ENCODE measurements around the gene CRY2. TPM values are rescaled to one million over a fixed set of nuclear protein-coding genes. Genes with fewer than 3 reads are reported as not detected.

CRY2 gene
- total RNA-seq, 2 experiments from 2014 or later = 248 TPM

DNA sequence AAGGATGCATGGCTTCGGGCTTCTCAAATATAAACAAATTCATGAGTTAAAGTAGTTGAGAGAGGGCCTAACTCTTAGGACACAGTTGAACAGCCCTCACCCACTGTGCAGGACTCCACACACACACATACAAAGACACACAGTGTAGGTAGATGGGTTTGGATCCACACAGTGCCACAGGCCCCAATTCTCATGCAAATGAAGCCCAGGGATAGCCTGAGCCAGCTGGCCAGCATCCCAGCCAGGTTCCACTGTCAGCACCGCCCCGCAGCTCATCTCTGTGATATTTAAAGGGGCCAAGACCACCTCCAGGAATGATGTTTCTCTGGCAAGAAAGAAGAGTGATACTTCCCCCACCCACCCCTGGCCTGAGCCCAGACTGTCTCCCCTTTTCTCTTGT is 30.7 kb upstream of the CRY2 start:
- CTCF ChIA-PET = no interaction called here
- no peak overlapping the region for H3K4me3 ChIP-seq (ENCODE audit: low read length)
- Mint-ChIP-seq H3K27me3 (no peaks in the 10 kb centered on the region), H3K9me3 (no peaks in the 10 kb centered on the region), H3K4me1 (ENCODE audit: low read depth) (no peaks in the 10 kb centered on the region), H3K4me3 (no peak overlapping the region), H3K27ac (no peak overlapping the region), H3K36me3 (ENCODE audit: low read depth) (peaks cover 13% of the 10 kb centered on the region)
- H3K27me3 ChIP-seq (ENCODE audit: control insufficient read depth in 1 of 2, insufficient read depth in 2 of 2, low read length in 2 of 2) = no peaks in the 10 kb centered on the region
- POLR2A ChIA-PET = no interaction called here
- DNase-seq (peak in 1 of 14 experiments; percentile 5), ATAC-seq (ENCODE audit: poor library complexity) (no peak)
- H3K36me3 ChIP-seq (ENCODE audit: insufficient read depth, low read length) = peaks cover 9% of the 10 kb centered on the region
- H3K27ac ChIP-seq (ENCODE audit: low read depth in 1 of 2, low read length in 2 of 2) = no peak overlapping the region
- no peaks in the 10 kb centered on the region for H3K9me3 ChIP-seq (ENCODE audit: control insufficient read depth in 1 of 2, insufficient read depth in 1 of 2, low read length in 2 of 2)
- intact Hi-C loops (cut with DNase I, micrococcal nuclease) = no loop called here
- no peaks in the 10 kb centered on the region for H3K4me1 ChIP-seq (ENCODE audit: insufficient read depth, low read length)
- TF ChIP-seq, protein P1, sequence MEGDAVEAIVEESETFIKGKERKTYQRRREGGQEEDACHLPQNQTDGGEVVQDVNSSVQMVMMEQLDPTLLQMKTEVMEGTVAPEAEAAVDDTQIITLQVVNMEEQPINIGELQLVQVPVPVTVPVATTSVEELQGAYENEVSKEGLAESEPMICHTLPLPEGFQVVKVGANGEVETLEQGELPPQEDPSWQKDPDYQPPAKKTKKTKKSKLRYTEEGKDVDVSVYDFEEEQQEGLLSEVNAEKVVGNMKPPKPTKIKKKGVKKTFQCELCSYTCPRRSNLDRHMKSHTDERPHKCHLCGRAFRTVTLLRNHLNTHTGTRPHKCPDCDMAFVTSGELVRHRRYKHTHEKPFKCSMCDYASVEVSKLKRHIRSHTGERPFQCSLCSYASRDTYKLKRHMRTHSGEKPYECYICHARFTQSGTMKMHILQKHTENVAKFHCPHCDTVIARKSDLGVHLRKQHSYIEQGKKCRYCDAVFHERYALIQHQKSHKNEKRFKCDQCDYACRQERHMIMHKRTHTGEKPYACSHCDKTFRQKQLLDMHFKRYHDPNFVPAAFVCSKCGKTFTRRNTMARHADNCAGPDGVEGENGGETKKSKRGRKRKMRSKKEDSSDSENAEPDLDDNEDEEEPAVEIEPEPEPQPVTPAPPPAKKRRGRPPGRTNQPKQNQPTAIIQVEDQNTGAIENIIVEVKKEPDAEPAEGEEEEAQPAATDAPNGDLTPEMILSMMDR (IDR thresholded peaks at IDR 0.05) = no peak

DNA sequence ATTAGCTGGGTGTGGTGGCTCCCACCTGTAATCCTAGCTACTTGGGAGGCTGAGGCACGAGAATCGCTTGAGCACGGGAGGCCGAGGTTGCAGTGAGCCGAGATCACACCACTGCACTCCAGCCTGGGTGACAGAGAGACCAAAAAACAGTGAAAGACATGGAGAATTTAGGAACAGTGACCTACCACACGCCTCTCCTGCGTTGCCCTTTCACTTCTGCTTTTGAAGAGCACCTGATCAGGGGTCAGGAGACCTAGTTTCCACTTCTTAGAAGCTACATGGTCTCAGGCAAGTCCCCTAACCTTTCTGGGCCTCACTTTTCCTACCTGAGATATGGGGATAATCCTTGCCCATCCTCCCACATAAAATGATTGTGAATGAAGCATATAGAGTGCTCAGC is 30.1 kb upstream of the CRY2 start:
- peak in 1 of 14 experiments; percentile 4 for DNase-seq
- ChIA-PET CTCF (no interaction called here), POLR2A (interaction anchor here (0.9 kb wide), 1 partner anchor 148 kb away, joined by 3 read pairs; no protein-coding TSS in a partner anchor)

GRCh38 chr11:45818961-45819605 is 28.2 kb upstream of the CRY2 start:
- no peaks in the 10 kb centered on the region for H3K27me3 ChIP-seq (ENCODE audit: control insufficient read depth in 1 of 2, insufficient read depth in 2 of 2, low read length in 2 of 2)
- TF ChIP-seq, protein P1 (IDR thresholded peaks at IDR 0.05) = no peak
- H3K27ac Mint-ChIP-seq = no peak overlapping the region
- ChIA-PET CTCF (interaction anchor here (0.8 kb wide), 1 partner anchor 48 kb away, joined by 3 read pairs; no protein-coding TSS in a partner anchor), POLR2A (interaction anchor here (1.2 kb wide), 1 partner anchor 14 kb away, joined by 5 read pairs; the partner anchor contains the start of gene SLC35C1)
- no peaks in the 10 kb centered on the region for H3K9me3 Mint-ChIP-seq
- intact Hi-C loops (cut with DNase I, micrococcal nuclease) = no loop called here
- H3K36me3 Mint-ChIP-seq (ENCODE audit: low read depth) = no peaks in the 10 kb centered on the region
- H3K4me3 ChIP-seq (ENCODE audit: low read length) = no peak overlapping the region
- H3K4me3 Mint-ChIP-seq = no peak overlapping the region
- DNase-seq (peak in 1 of 14 experiments; percentile 2), ATAC-seq (ENCODE audit: poor library complexity) (no peak)
- no peak overlapping the region for H3K27ac ChIP-seq (ENCODE audit: low read depth in 1 of 2, low read length in 2 of 2)
- H3K36me3 ChIP-seq (ENCODE audit: insufficient read depth, low read length) = no peaks in the 10 kb centered on the region
- H3K4me1 Mint-ChIP-seq (ENCODE audit: low read depth) = no peaks in the 10 kb centered on the region
- no peaks in the 10 kb centered on the region for H3K27me3 Mint-ChIP-seq
- no peaks in the 10 kb centered on the region for H3K9me3 ChIP-seq (ENCODE audit: control insufficient read depth in 1 of 2, insufficient read depth in 1 of 2, low read length in 2 of 2)
- no peaks in the 10 kb centered on the region for H3K4me1 ChIP-seq (ENCODE audit: insufficient read depth, low read length)

More for the DNA sequence above, 30.1 kb upstream of the CRY2 start:
- no peak for ATAC-seq (ENCODE audit: poor library complexity)
- TF ChIP-seq, protein P1 (IDR thresholded peaks at IDR 0.05) = no peak
- H3K27me3 Mint-ChIP-seq = no peaks in the 10 kb centered on the region
- no peak overlapping the region for H3K4me3 Mint-ChIP-seq
- H3K4me1 Mint-ChIP-seq (ENCODE audit: low read depth) = no peaks in the 10 kb centered on the region
- Histone ChIP-seq H3K4me3 (ENCODE audit: low read length) (no peak overlapping the region), H3K27ac (ENCODE audit: low read depth in 1 of 2, low read length in 2 of 2) (no peak overlapping the region), H3K4me1 (ENCODE audit: insufficient read depth, low read length) (no peaks in the 10 kb centered on the region), H3K27me3 (ENCODE audit: control insufficient read depth in 1 of 2, insufficient read depth in 2 of 2, low read length in 2 of 2) (no peaks in the 10 kb centered on the region), H3K9me3 (ENCODE audit: control insufficient read depth in 1 of 2, insufficient read depth in 1 of 2, low read length in 2 of 2) (no peaks in the 10 kb centered on the region), H3K36me3 (ENCODE audit: insufficient read depth, low read length) (peaks cover 3% of the 10 kb centered on the region)
- H3K27ac Mint-ChIP-seq = no peak overlapping the region
- H3K36me3 Mint-ChIP-seq (ENCODE audit: low read depth) = peaks cover 7% of the 10 kb centered on the region
- H3K9me3 Mint-ChIP-seq = no peaks in the 10 kb centered on the region
- intact Hi-C loops (cut with DNase I, micrococcal nuclease) = no loop called here

Measured in CD4-positive, alpha-beta T cell (primary cell).